Activated effector memory CD4-positive, alpha-beta T cell treated with anti-CD3 and anti-CD28 coated beads, Interleukin-2, amount 50 U/mL, for 16 hours (primary cell): ENCODE measurements around the gene SHFL.

ENCODE experiments used
- DNase-seq: peaks from one replicate; pipeline ENCODE4 v3.0.0-alpha.2; 2020

SHFL gene

DNA sequence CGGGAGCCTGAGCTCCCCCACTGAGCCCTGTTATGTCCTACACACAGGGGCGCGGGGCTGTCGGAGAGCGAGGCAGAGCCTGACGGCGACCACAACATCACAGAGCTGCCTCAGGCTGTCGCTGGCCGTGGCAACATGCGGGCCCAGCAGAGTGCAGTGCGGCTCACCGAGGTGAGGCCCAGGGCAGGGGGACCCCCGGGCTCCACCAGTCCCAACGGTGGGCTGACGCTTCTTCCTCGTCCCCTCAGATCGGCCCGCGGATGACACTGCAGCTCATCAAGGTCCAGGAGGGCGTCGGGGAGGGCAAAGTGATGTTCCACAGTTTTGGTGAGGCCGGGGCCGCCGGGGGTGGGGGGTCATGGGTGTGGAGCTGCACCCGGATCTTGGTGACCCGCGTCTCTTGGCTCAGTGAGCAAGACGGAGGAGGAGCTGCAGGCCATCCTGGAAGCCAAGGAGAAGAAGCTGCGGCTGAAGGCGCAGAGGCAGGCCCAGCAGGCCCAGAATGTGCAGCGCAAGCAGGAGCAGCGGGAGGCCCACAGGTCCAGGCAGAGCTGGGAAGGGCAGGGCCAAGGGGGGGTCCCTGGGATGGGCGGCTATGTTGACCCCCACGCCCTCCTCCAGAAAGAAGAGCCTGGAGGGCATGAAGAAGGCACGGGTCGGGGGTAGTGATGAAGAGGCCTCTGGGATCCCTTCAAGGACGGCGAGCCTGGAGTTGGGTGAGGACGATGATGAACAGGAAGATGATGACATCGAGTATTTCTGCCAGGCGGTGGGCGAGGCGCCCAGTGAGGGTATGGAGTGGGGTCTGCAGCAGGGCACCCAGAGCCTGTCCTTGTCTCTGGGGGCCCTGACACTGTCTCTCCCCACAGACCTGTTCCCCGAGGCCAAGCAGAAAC is 24.2 kb downstream of the SHFL start:
- DNase-seq, result no peak

GRCh38 chr19:10110972-10111317 is 24.8 kb downstream of the SHFL start:
- no peak for DNase-seq

GRCh38 chr19:10111405-10111811 is 25.3 kb downstream of the SHFL start, which contains the start of gene P2RY11:
Gene P2RY11 (plus strand): TSS chr19:10111693. CDS start chr19:10111722, 29 bp downstream.
- peak; percentile 73 for DNase-seq

GRCh38 chr19:10112037-10112761 is 26.1 kb downstream of the SHFL start:
- DNase-seq, result peak; percentile 83

GRCh38 chr19:10112895-10113591 is 26.9 kb downstream of the SHFL start:
- DNase-seq, result peak; percentile 88

DNA sequence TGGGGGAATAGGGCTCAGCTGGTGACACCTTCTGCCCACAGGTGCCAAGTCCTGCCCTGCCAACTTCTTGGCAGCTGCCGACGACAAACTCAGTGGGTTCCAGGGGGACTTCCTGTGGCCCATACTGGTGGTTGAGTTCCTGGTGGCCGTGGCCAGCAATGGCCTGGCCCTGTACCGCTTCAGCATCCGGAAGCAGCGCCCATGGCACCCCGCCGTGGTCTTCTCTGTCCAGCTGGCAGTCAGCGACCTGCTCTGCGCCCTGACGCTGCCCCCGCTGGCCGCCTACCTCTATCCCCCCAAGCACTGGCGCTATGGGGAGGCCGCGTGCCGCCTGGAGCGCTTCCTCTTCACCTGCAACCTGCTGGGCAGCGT is 27.5 kb downstream of the SHFL start:
- DNase-seq, result no peak

- DNase-seq, result no peak
Measured at GRCh38 chr19:10113964-10114650, 28.0 kb downstream of the SHFL start.

DNA sequence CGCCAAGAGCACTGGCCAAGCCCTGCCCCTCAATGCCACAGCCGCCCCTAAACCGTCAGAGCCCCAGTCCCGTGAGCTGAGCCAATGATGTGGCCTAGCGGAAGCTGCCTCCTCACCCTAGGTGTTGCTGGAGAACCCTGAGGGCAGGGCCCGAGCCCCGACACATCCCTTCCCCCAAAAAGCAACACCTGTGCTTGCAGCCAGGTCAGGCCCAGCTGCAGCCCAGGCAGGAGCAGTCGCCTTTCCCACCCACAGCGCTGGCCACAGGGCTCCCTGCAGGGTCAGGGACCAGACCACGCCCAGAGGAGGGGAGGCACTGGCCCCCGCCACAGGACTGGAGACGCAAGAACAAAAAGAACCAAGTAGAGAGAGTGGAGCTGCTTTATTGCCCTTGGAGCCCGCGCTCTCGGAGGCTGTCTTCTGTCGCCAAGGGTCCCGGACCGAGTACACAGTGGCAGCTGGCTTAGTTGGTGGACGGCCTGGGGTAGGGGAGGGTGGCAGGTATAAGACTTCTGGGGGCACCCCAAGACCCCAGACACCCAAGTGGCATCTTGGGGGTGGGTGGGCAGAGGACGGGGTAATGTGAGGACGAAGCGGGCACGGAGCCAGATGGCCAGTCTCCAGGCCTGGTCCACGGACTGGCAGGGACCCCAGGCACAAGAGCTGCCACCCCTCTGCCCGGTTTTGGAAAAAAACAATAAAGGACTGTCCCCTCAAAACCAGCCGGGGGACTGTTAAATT is 28.7 kb downstream of the SHFL start:
- DNase-seq, result no peak

- DNase-seq, result no peak
Measured at GRCh38 chr19:10115392-10116084, 29.4 kb downstream of the SHFL start.

GRCh38 chr19:10116085-10116865 is 30.2 kb downstream of the SHFL start:
- DNase-seq, result no peak

- no peak for DNase-seq
Measured at GRCh38 chr19:10116866-10117616, 30.9 kb downstream of the SHFL start.

GRCh38 chr19:10118960-10119359 is 32.8 kb downstream of the SHFL start:
- DNase-seq, result no peak

DNA sequence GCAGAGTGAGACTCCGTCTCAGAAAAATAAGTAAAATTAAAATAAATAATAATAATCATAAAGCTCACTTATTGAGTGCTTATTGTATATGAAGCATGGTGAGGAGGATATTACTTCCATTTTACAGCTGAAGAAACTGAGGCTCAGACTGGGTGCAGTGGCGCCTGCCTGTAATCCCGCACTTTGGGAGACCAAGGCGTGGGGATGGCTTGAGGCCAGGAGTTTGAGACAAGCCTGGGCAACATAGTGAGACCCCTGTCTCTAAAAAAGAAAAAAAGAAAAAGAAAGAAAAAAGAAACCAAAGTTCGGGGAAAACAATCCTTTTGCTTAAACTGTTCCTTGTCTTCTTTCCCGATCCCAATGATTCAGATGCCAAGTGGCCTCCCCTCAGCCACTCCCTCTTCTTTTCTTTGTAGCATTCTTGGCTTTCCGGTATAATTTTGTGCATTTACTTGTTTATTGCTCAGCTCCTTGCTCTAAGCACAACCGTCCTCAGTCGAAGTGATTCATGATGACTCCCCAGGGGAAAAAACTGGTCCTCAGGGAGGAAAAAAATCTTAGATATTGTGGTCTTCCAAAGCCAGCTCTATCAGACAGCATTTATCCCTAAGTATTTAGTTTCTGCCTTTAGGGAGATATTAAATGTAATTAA is 34.5 kb downstream of the SHFL start:
- DNase-seq, result no peak

GRCh38 chr19:10122045-10122444 is 35.9 kb downstream of the SHFL start:
- no peak for DNase-seq

GRCh38 chr19:10124429-10124828 is 38.3 kb downstream of the SHFL start:
- DNase-seq, result no peak

GRCh38 chr19:10126213-10126639 is 40.1 kb downstream of the SHFL start:
- no peak for DNase-seq

- DNase-seq, result no peak
Measured at GRCh38 chr19:10132905-10133304, 46.8 kb downstream of the SHFL start.

DNA sequence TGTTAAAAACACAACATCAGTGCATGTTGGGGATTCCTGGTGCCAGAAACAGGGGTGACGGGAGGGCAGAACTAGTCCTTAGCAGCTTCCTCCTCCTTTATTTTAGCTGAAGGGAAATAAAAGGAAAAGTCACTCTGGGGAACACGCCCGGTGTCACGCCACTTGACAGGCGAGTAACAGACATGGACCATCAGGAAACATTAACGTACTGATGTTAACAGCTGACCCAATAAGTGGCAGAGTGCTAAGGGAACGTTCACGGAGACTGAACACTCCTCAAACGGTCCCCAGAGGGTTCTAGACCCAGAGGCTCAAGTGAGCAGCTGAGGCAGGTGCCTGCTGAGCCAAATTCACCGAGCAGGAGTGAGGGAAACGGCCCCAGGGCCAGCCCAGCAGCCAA is 47.5 kb downstream of the SHFL start:
- DNase-seq, result no peak

DNA sequence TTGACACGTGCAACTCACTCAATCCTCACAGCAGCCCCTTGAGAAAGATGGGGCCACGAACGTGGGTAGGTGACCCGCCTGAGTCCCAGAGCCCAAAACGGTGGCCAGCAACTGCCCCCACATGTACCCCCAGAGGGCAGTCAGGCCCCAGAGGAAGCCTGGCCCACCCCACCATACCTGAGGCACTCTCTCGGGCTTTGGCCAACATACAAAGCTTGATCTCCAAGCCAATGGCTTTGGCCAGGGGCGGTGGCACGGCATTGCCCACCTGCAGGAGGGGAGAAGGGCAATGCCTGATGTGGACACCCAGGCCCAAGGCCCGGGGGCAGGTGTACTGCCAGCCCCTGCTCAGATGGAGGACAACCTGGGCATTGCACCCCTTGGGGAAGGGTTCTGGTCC is 47.9 kb downstream of the SHFL start:
- no peak for DNase-seq
